ENCODE results near the gene MSI2. TPM values are rescaled to one million over a fixed set of nuclear protein-coding genes. Genes with fewer than 3 reads are reported as not detected.

Gene MSI2
- polyA plus RNA-seq, 3 donors from 2014 or later = 0.88 to 3.6 (median 2.4) TPM

- Mint-ChIP-seq H3K9me3 (no peaks in the 10 kb centered on the region), H3K4me1 (no peaks in the 10 kb centered on the region), H3K27me3 (ENCODE audit: low read depth in 3 of 3) (peaks cover 5 to 10% (median 8%) of the 10 kb centered on the region in 3 donors), H3K36me3 (no peaks in the 10 kb centered on the region), H3K4me3 (no peak overlapping the region), H3K27ac (no peak overlapping the region)
- no peak for DNase-seq
Observed at GRCh38 chr17:57708410-57708809, 452.1 kb downstream of the MSI2 start.

- no peaks in the 10 kb centered on the region for H3K9me3 Mint-ChIP-seq
- no peak for DNase-seq
- no peaks in the 10 kb centered on the region for H3K4me1 Mint-ChIP-seq
- peaks cover 12 to 36% (median 14%) of the 10 kb centered on the region in 3 donors for H3K27me3 Mint-ChIP-seq (ENCODE audit: low read depth in 3 of 3)
- no peak overlapping the region for H3K27ac Mint-ChIP-seq
- H3K4me3 Mint-ChIP-seq = no peak overlapping the region
- peaks cover 0 to 4% (median 0%) of the 10 kb centered on the region in 3 donors for H3K36me3 Mint-ChIP-seq
Observed at GRCh38 chr17:57713140-57713539, 456.8 kb downstream of the MSI2 start.

GRCh38 chr17:57714665-57715180, 458.4 kb downstream of the MSI2 start:
- Mint-ChIP-seq H3K27ac (no peak overlapping the region), H3K4me1 (no peaks in the 10 kb centered on the region), H3K4me3 (no peak overlapping the region), H3K27me3 (ENCODE audit: low read depth in 3 of 3) (peaks cover 12 to 33% (median 14%) of the 10 kb centered on the region in 3 donors), H3K36me3 (peaks cover 0 to 4% (median 0%) of the 10 kb centered on the region in 3 donors), H3K9me3 (no peaks in the 10 kb centered on the region)
- no peak for DNase-seq

GRCh38 chr17:57715981-57716380, 459.7 kb downstream of the MSI2 start:
- H3K27ac Mint-ChIP-seq = no peak overlapping the region
- no peaks in the 10 kb centered on the region for H3K4me1 Mint-ChIP-seq
- no peak for DNase-seq
- peaks cover 10 to 33% (median 16%) of the 10 kb centered on the region in 3 donors for H3K27me3 Mint-ChIP-seq (ENCODE audit: low read depth in 3 of 3)
- no peak overlapping the region for H3K4me3 Mint-ChIP-seq
- H3K36me3 Mint-ChIP-seq = peaks cover 0 to 4% (median 0%) of the 10 kb centered on the region in 3 donors
- H3K9me3 Mint-ChIP-seq = no peaks in the 10 kb centered on the region

- peaks cover 0 to 25% (median 14%) of the 10 kb centered on the region in 3 donors for H3K27me3 Mint-ChIP-seq (ENCODE audit: low read depth in 3 of 3)
- no peak overlapping the region for H3K27ac Mint-ChIP-seq
- peaks cover 0 to 4% (median 0%) of the 10 kb centered on the region in 3 donors for H3K36me3 Mint-ChIP-seq
- DNase-seq = no peak
- H3K9me3 Mint-ChIP-seq = no peaks in the 10 kb centered on the region
- peaks cover 11 to 13% of the 10 kb centered on the region in 2 donors for H3K4me1 Mint-ChIP-seq
- H3K4me3 Mint-ChIP-seq = no peak overlapping the region
Observed at GRCh38 chr17:57718878-57719277, 462.6 kb downstream of the MSI2 start.

GRCh38 chr17:57720386-57721035, 464.2 kb downstream of the MSI2 start:
- H3K4me1 Mint-ChIP-seq = peaks cover 11 to 13% of the 10 kb centered on the region in 2 donors

GRCh38 chr17:57721967-57722703, 465.8 kb downstream of the MSI2 start:
- Mint-ChIP-seq H3K9me3 (no peaks in the 10 kb centered on the region), H3K4me3 (no peak overlapping the region), H3K36me3 (peaks cover 0 to 4% (median 0%) of the 10 kb centered on the region in 3 donors), H3K27me3 (ENCODE audit: low read depth in 3 of 3) (peaks cover 5 to 10% (median 7%) of the 10 kb centered on the region in 3 donors), H3K27ac (no peak overlapping the region), H3K4me1 (peaks cover 11 to 13% of the 10 kb centered on the region in 2 donors)
- DNase-seq = no peak

More at GRCh38 chr17:57720386-57721035, 464.2 kb downstream of the MSI2 start:
- no peak overlapping the region for H3K4me3 Mint-ChIP-seq
- no peaks in the 10 kb centered on the region for H3K9me3 Mint-ChIP-seq
- H3K27me3 Mint-ChIP-seq (ENCODE audit: low read depth in 3 of 3) = peaks cover 3 to 17% (median 12%) of the 10 kb centered on the region in 3 donors
- no peak overlapping the region for H3K27ac Mint-ChIP-seq
- DNase-seq = no peak
- H3K36me3 Mint-ChIP-seq = peaks cover 0 to 4% (median 0%) of the 10 kb centered on the region in 3 donors

GRCh38 chr17:57722704-57723043, 466.4 kb downstream of the MSI2 start:
- peaks cover 4 to 10% (median 5%) of the 10 kb centered on the region in 3 donors for H3K27me3 Mint-ChIP-seq (ENCODE audit: low read depth in 3 of 3)
- no peaks in the 10 kb centered on the region for H3K36me3 Mint-ChIP-seq
- H3K4me3 Mint-ChIP-seq = no peak overlapping the region
- peaks cover 11 to 13% of the 10 kb centered on the region in 2 donors for H3K4me1 Mint-ChIP-seq
- no peak for DNase-seq
- no peak overlapping the region for H3K27ac Mint-ChIP-seq
- H3K9me3 Mint-ChIP-seq = no peaks in the 10 kb centered on the region

- H3K27ac Mint-ChIP-seq = no peak overlapping the region
- H3K36me3 Mint-ChIP-seq = no peaks in the 10 kb centered on the region
- H3K27me3 Mint-ChIP-seq (ENCODE audit: low read depth in 3 of 3) = peaks cover 0 to 10% (median 8%) of the 10 kb centered on the region in 3 donors
- H3K4me3 Mint-ChIP-seq = no peak overlapping the region
- peaks cover 11 to 13% of the 10 kb centered on the region in 2 donors for H3K4me1 Mint-ChIP-seq
- DNase-seq = no peak
- no peaks in the 10 kb centered on the region for H3K9me3 Mint-ChIP-seq
Observed at GRCh38 chr17:57723427-57724025, 467.2 kb downstream of the MSI2 start.

GRCh38 chr17:57724026-57724728, 467.9 kb downstream of the MSI2 start:
- no peak overlapping the region for H3K27ac Mint-ChIP-seq
- no peak for DNase-seq
- H3K36me3 Mint-ChIP-seq = no peaks in the 10 kb centered on the region
- no peaks in the 10 kb centered on the region for H3K9me3 Mint-ChIP-seq
- peaks cover 11 to 13% of the 10 kb centered on the region in 2 donors for H3K4me1 Mint-ChIP-seq
- H3K4me3 Mint-ChIP-seq = no peak overlapping the region
- H3K27me3 Mint-ChIP-seq (ENCODE audit: low read depth in 3 of 3) = peaks cover 0 to 8% (median 7%) of the 10 kb centered on the region in 3 donors

GRCh38 chr17:57724729-57725125, 468.4 kb downstream of the MSI2 start:
- peaks cover 0 to 8% (median 7%) of the 10 kb centered on the region in 3 donors for H3K27me3 Mint-ChIP-seq (ENCODE audit: low read depth in 3 of 3)
- no peaks in the 10 kb centered on the region for H3K9me3 Mint-ChIP-seq
- no peak overlapping the region for H3K27ac Mint-ChIP-seq
- peaks cover 11 to 13% of the 10 kb centered on the region in 2 donors for H3K4me1 Mint-ChIP-seq
- no peaks in the 10 kb centered on the region for H3K36me3 Mint-ChIP-seq
- H3K4me3 Mint-ChIP-seq = no peak overlapping the region
- DNase-seq = no peak

- H3K4me1 Mint-ChIP-seq = peaks cover 11 to 13% of the 10 kb centered on the region in 2 donors
- H3K27me3 Mint-ChIP-seq (ENCODE audit: low read depth in 3 of 3) = peaks cover 0 to 8% (median 4%) of the 10 kb centered on the region in 3 donors
- H3K36me3 Mint-ChIP-seq = no peaks in the 10 kb centered on the region
- no peak overlapping the region for H3K27ac Mint-ChIP-seq
- H3K9me3 Mint-ChIP-seq = no peaks in the 10 kb centered on the region
- no peak for DNase-seq
- no peak overlapping the region for H3K4me3 Mint-ChIP-seq
Observed at GRCh38 chr17:57726213-57726790, 470.0 kb downstream of the MSI2 start.

GRCh38 chr17:57726838-57727237, 470.5 kb downstream of the MSI2 start:
- H3K36me3 Mint-ChIP-seq = no peaks in the 10 kb centered on the region
- H3K9me3 Mint-ChIP-seq = no peaks in the 10 kb centered on the region
- no peak overlapping the region for H3K4me3 Mint-ChIP-seq
- no peak for DNase-seq
- peaks cover 11 to 13% of the 10 kb centered on the region in 2 donors for H3K4me1 Mint-ChIP-seq
- no peak overlapping the region for H3K27ac Mint-ChIP-seq
- peaks cover 0 to 9% (median 4%) of the 10 kb centered on the region in 3 donors for H3K27me3 Mint-ChIP-seq (ENCODE audit: low read depth in 3 of 3)

Data from immature natural killer cell (primary cell).